Caco-2 (cell line): Measurements from ENCODE around the gene TMEM132D. TPM values are rescaled to one million over a fixed set of nuclear protein-coding genes. Genes with fewer than 3 reads are reported as not detected.

ENCODE experiments used
- BruUV-seq: library from RNA; stranded (reverse); fragments of 400-500 nt; replicated peaks from 2 replicates; lab custom pipeline; 2021; lab: Mats Ljungman, UMichigan
- CTCF ChIA-PET: fragments of 300-600 bp; sonication (Branson Sonifier 250); formaldehyde crosslinking; loops from one replicate; lab custom pipeline; 2022; ENCODE audit warnings: antibody characterized with exemption; lab: Charles Lee
- POLR2A ChIA-PET: fragments of 300-600 bp; sonication (Branson Sonifier 250); formaldehyde crosslinking; loops from one replicate; lab custom pipeline; 2022; ENCODE audit warnings: antibody characterized with exemption; lab: Charles Lee
- DNase-seq, 2 experiments: peaks; one replicate each; pipeline versions ENCODE4 v3.0.0 to v3.0.0-alpha.2; 2020 to 2022
- H3K27me3 ChIP-seq: replicated peaks from 2 replicates; pipeline ENCODE4 v1.6.0; 2011; ENCODE audit warnings: low read length; ENCODE audit not compliant: control insufficient read depth, insufficient read depth
- H3K36me3 ChIP-seq: 2 replicates; pipeline ENCODE4 v1.5.1; 2011; ENCODE audit warnings: low read length; ENCODE audit not compliant: control insufficient read depth, insufficient read depth
- H3K4me1 ChIP-seq: fragments of 250-450 bp; sonication (Bioruptor Pico); 2 replicates; pipeline ENCODE4 v1.5.1; 2020; ENCODE audit warnings: mild to moderate bottlenecking
- H3K4me3 ChIP-seq: 2 replicates; pipeline ENCODE4 v1.5.1; 2011; ENCODE audit warnings: low read depth, mild to moderate bottlenecking, control low read depth, low read length
- H3K9me3 ChIP-seq: fragments of 250-450 bp; sonication (Bioruptor Pico); 2 replicates; pipeline ENCODE4 v1.5.1; 2020; ENCODE audit warnings: mild to moderate bottlenecking, moderate library complexity
- H3K27ac Mint-ChIP-seq: one replicate; pipeline ENCODE4 v1.8.0; 2022; ENCODE audit warnings: mixed read lengths; ENCODE audit not compliant: unreplicated experiment
- H3K27me3 Mint-ChIP-seq: one replicate; pipeline ENCODE4 v1.8.0; 2022; ENCODE audit warnings: mixed read lengths; ENCODE audit not compliant: insufficient read depth, unreplicated experiment
- H3K36me3 Mint-ChIP-seq: one replicate; pipeline ENCODE4 v1.8.0; 2022; ENCODE audit warnings: mild to moderate bottlenecking, mixed read lengths; ENCODE audit not compliant: insufficient read depth, unreplicated experiment
- H3K4me1 Mint-ChIP-seq: one replicate; pipeline ENCODE4 v1.8.0; 2022; ENCODE audit warnings: low read depth, mixed read lengths; ENCODE audit not compliant: unreplicated experiment
- H3K4me3 Mint-ChIP-seq: one replicate; pipeline ENCODE4 v1.8.0; 2022; ENCODE audit warnings: mild to moderate bottlenecking, moderate library complexity, mixed read lengths; ENCODE audit not compliant: unreplicated experiment
- H3K9me3 Mint-ChIP-seq: one replicate; pipeline ENCODE4 v1.8.0; 2022; ENCODE audit warnings: mixed read lengths; ENCODE audit not compliant: unreplicated experiment
- intact Hi-C: fragments of 100-400 bp; cut with micrococcal nuclease; formaldehyde crosslinking; loops from one replicate; pipeline ENCODE4 v1.10.0; 2022; ENCODE audit not compliant: unreplicated experiment
- total RNA-seq: library from RNA; stranded (reverse); gene quantifications from 2 replicates; pipeline ENCODE4 v1.2.3, GENCODE V29; 2022
- TF ChIP-seq, protein P1 (sequence below), 2 experiments: fragments of 200-600 bp in 1 of 2; IDR thresholded peaks; 1 replicate in 1 of 2; 2 replicates in 1 of 2; pipeline versions ENCODE4 v1.5.1 to v1.8.0; 2011 to 2022; ENCODE audit warnings: antibody characterized with exemption in 1 of 2, control low read depth in 1 of 2, inconsistent platforms in 1 of 2, low read depth in 1 of 2, low read length in 1 of 2, mild to moderate bottlenecking in 1 of 2, moderate library complexity in 1 of 2; ENCODE audit not compliant: insufficient read depth in 1 of 2, severe bottlenecking in 1 of 2, unreplicated experiment in 1 of 2

TMEM132D gene
- total RNA-seq, 1 experiment from 2014 or later, result not detected

DNA sequence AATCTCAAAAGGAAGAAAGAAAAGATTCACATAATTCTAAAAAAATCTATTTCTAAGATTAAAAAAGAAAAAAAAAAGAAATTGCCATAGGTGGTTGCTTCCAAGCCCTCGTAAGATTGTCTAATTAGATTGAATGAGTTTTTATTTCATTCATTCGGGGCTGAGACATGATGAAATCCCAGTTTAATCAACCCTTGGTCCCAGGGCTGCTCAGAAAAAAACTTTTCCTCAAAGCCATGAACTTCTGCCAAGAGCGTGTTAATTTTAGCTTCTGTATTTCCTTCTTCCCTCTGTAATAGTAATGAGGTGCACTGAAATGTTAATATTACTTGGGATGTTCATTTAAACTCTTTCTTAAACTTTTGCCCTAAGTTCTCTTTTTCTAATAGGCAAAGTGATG, 62.6 kb downstream of the TMEM132D start:
- CTCF ChIA-PET, result no interaction called here
- TF ChIP-seq, protein P1, sequence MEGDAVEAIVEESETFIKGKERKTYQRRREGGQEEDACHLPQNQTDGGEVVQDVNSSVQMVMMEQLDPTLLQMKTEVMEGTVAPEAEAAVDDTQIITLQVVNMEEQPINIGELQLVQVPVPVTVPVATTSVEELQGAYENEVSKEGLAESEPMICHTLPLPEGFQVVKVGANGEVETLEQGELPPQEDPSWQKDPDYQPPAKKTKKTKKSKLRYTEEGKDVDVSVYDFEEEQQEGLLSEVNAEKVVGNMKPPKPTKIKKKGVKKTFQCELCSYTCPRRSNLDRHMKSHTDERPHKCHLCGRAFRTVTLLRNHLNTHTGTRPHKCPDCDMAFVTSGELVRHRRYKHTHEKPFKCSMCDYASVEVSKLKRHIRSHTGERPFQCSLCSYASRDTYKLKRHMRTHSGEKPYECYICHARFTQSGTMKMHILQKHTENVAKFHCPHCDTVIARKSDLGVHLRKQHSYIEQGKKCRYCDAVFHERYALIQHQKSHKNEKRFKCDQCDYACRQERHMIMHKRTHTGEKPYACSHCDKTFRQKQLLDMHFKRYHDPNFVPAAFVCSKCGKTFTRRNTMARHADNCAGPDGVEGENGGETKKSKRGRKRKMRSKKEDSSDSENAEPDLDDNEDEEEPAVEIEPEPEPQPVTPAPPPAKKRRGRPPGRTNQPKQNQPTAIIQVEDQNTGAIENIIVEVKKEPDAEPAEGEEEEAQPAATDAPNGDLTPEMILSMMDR (IDR thresholded peaks at IDR 0.05; ENCODE audit: insufficient read depth in 1 of 2, low read depth in 1 of 2, low read length in 1 of 2, severe bottlenecking in 1 of 2, unreplicated experiment in 1 of 2), result no peak
- H3K9me3 ChIP-seq, result no peaks in the 10 kb centered on the region
- Mint-ChIP-seq H3K4me3 (no peak overlapping the region), H3K27ac (no peak overlapping the region), H3K4me1 (no peaks in the 10 kb centered on the region), H3K9me3 (no peaks in the 10 kb centered on the region), H3K36me3 (no peaks in the 10 kb centered on the region), H3K27me3 (no peaks in the 10 kb centered on the region)
- intact Hi-C loops, result no loop called here
- POLR2A ChIA-PET, result no interaction called here
- BruUV-seq, result no TSS peak
- H3K4me1 ChIP-seq, result no peaks in the 10 kb centered on the region
- no peak for DNase-seq
- no peaks in the 10 kb centered on the region for H3K36me3 ChIP-seq
- H3K27me3 ChIP-seq, result no peaks in the 10 kb centered on the region
- no peak overlapping the region for H3K4me3 ChIP-seq

DNA sequence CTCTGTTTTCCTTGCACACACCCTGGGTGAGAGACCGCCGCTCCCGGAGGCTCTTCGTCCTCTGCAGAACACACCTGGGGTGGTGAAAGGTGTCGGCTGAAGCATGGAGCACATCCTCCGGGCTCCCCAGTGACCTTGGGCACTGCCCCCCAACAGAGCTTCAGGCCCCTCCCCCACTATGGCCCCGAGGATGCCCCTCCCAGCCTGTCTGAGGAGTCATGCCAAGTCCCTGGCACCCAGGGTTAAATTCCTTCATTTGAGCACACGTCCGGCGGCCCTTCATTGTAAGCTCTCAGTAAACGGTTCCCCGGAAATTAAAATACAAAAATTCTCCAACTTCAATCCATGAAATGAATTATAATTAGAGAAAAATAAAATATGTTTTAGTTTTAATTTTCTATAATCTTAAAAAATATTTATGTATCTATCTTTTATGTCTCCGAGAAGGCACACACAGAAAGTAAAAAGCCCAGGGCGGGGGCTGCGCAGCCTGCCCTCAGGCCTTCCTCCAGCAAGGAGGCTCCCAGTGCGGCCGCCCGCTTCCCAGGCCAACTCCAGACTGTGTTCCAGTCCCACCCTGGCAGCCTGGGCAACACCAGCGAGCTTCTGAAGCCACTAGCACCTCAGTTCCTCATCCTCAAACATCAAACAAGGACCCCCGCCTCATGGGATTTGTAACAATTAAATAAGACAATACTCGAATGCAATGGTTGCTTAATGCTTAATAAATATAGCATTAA, 63.5 kb downstream of the TMEM132D start:
- Mint-ChIP-seq H3K27me3 (no peaks in the 10 kb centered on the region), H3K4me3 (no peak overlapping the region), H3K36me3 (no peaks in the 10 kb centered on the region), H3K27ac (no peak overlapping the region), H3K9me3 (no peaks in the 10 kb centered on the region), H3K4me1 (no peaks in the 10 kb centered on the region)
- Histone ChIP-seq H3K27me3 (no peaks in the 10 kb centered on the region), H3K4me1 (no peaks in the 10 kb centered on the region), H3K36me3 (no peaks in the 10 kb centered on the region), H3K9me3 (no peaks in the 10 kb centered on the region), H3K4me3 (no peak overlapping the region)
- CTCF ChIA-PET, result no interaction called here
- TF ChIP-seq, protein P1 (IDR thresholded peaks at IDR 0.05; ENCODE audit: insufficient read depth in 1 of 2, low read depth in 1 of 2, low read length in 1 of 2, severe bottlenecking in 1 of 2, unreplicated experiment in 1 of 2), result no peak
- no peak for DNase-seq
- intact Hi-C loops, result no loop called here
- no TSS peak for BruUV-seq
- POLR2A ChIA-PET, result no interaction called here

DNA sequence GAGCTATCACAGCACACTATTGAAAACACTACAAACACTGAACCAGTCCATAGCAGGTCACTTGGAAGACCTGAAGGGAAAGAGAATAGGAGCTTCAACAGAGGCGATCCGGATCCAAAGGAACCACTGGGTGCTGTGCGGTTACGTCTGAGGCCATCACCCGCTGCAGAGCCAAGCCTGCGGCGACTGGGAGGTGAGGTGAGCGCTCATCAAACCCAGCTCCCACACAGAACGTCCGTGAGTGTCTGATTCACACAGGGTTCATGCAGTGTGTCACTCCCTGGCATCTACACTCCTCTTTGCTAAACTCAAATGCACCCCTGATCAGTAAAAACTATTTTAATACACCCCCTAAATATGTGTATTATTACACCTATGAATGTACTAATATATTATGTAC, 64.1 kb downstream of the TMEM132D start:
- H3K27me3 ChIP-seq, result no peaks in the 10 kb centered on the region
- BruUV-seq, result no TSS peak
- no peaks in the 10 kb centered on the region for H3K9me3 ChIP-seq
- intact Hi-C loops, result no loop called here
- ChIA-PET CTCF (no interaction called here), POLR2A (no interaction called here)
- peaks cover 5% of the 10 kb centered on the region for H3K9me3 Mint-ChIP-seq
- no peak overlapping the region for H3K27ac Mint-ChIP-seq
- H3K4me3 Mint-ChIP-seq, result no peak overlapping the region
- TF ChIP-seq, protein P1 (IDR thresholded peaks at IDR 0.05; ENCODE audit: insufficient read depth in 1 of 2, low read depth in 1 of 2, low read length in 1 of 2, severe bottlenecking in 1 of 2, unreplicated experiment in 1 of 2), result no peak
- no peaks in the 10 kb centered on the region for H3K36me3 Mint-ChIP-seq
- no peaks in the 10 kb centered on the region for H3K4me1 Mint-ChIP-seq
- no peaks in the 10 kb centered on the region for H3K4me1 ChIP-seq
- no peak for DNase-seq
- no peak overlapping the region for H3K4me3 ChIP-seq
- no peaks in the 10 kb centered on the region for H3K36me3 ChIP-seq
- peaks cover 3% of the 10 kb centered on the region for H3K27me3 Mint-ChIP-seq
